Ascending aorta (tissue), 2 donors: ENCODE results near the gene EPHX1. TPM values are rescaled to one million over a fixed set of nuclear protein-coding genes. Genes with fewer than 3 reads are reported as not detected.

Experiments
- DNase-seq, 2 donors: peaks; one replicate each; pipeline ENCODE4 v3.0.0-alpha.2; 2019; ENCODE audit warnings: low spot score in 2 of 2
- H3K27ac ChIP-seq, 2 donors: fragments of 200-600 bp; sonication (generic); one replicate each; pipeline ENCODE4 v1.5.1; 2016 to 2017; ENCODE audit warnings: mild to moderate bottlenecking in 1 of 2
- H3K27me3 ChIP-seq: fragments of 200-600 bp; sonication (generic); one replicate; pipeline ENCODE4 v1.5.1; 2017
- H3K36me3 ChIP-seq, 2 donors: fragments of 200-600 bp; sonication (generic); one replicate each; pipeline ENCODE4 v1.5.1; 2016
- H3K4me1 ChIP-seq, 2 donors: fragments of 200-600 bp; sonication (generic); one replicate each; pipeline ENCODE4 v1.5.1; 2016 to 2017; ENCODE audit warnings: mild to moderate bottlenecking in 1 of 2
- H3K4me3 ChIP-seq, 2 donors: fragments of 200-600 bp; sonication (generic); one replicate each; pipeline ENCODE4 v1.5.1; 2016 to 2017; ENCODE audit warnings: mild to moderate bottlenecking in 1 of 2
- H3K9me3 ChIP-seq, 2 donors: fragments of 200-600 bp; sonication (generic); one replicate each; pipeline ENCODE4 v1.5.1; 2016
- intact Hi-C: fragments of 100-400 bp; cut with DNase I; formaldehyde crosslinking; loops from one replicate; pipeline ENCODE4 v1.15.1; 2023
- total RNA-seq: library from RNA; depleted of rRNA; stranded (reverse); fragments of >200 nt; gene quantifications from one replicate; pipeline ENCODE4 v1.1.0, GENCODE V29; 2016
- TF ChIP-seq, protein P1 (sequence below), 3 experiments: fragments of 200-600 bp in 2 of 3; fragments of 450-650 bp in 1 of 3; sonication (generic) in 2 of 3; IDR thresholded peaks; one replicate each; pipeline ENCODE4 v1.5.1; 2016 to 2019; ENCODE audit warnings: antibody characterized with exemption in 3 of 3, mild to moderate bottlenecking in 1 of 3, moderate library complexity in 1 of 3

The EPHX1 gene
- total RNA-seq, 1 donor from 2014 or later, result 127 TPM

DNA sequence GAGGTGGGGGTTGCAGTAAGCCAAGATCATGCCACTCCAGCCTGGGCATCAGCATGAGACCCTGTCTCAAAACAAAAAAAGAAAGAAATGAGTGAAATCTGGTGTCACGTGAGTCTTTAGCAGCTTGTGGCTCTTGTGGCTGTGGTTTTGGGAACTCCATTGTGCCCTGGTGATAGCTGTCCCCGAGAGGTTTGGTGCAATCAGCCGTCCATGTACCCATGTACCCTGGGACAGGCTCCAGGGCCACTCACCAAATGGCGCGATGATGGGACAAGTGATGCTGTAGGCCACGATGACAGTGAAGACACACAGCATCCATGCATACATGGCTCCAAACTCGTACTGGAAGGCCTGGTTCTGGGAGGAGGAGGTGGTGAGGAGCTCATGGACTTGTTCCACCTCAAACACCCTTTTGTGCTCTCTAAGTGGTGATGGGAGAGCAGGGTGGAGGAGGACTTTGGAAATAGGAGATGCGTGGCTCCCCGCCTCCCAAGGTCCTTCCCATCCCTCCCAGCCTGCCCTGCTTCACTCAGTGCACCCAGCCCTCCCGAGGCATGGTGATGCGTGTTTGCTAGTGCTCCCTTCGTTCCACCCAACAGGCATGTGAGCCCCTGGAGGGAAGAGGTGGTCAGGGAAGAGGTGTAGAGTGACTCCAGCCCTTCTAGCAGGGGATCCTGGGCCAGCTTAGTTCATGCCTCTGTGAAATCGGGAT lies 42.6 kb downstream of the EPHX1 start:
- H3K36me3 ChIP-seq, result peaks cover 51 to 71% of the 10 kb centered on the region in 2 donors

DNA sequence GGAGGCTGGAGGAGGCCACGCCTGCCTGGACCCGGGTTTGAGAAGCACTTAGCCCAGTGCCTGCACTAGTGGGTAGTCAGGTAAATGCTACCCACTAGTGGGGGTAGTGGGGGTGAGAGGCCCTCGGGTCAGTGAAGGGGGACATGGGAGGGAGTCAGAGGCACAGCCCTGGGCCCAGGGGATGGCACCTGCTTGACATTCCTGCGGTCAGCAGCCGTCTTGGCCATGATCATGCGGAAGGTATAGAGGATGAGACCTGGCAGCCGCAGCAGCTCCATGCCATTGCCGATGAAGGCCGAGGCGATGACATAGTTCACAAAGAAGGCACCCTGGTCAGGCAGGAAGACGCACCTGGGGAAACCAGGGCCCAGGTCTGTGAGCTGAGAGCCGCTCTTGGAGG lies 43.5 kb downstream of the EPHX1 start:
- Histone ChIP-seq H3K27me3 (no peaks in the 10 kb centered on the region), H3K4me1 (no peaks in the 10 kb centered on the region), H3K9me3 (no peaks in the 10 kb centered on the region), H3K27ac (no peak overlapping the region), H3K36me3 (peaks cover 45 to 72% of the 10 kb centered on the region in 2 donors), H3K4me3 (no peak overlapping the region)
- TF ChIP-seq, protein P1, sequence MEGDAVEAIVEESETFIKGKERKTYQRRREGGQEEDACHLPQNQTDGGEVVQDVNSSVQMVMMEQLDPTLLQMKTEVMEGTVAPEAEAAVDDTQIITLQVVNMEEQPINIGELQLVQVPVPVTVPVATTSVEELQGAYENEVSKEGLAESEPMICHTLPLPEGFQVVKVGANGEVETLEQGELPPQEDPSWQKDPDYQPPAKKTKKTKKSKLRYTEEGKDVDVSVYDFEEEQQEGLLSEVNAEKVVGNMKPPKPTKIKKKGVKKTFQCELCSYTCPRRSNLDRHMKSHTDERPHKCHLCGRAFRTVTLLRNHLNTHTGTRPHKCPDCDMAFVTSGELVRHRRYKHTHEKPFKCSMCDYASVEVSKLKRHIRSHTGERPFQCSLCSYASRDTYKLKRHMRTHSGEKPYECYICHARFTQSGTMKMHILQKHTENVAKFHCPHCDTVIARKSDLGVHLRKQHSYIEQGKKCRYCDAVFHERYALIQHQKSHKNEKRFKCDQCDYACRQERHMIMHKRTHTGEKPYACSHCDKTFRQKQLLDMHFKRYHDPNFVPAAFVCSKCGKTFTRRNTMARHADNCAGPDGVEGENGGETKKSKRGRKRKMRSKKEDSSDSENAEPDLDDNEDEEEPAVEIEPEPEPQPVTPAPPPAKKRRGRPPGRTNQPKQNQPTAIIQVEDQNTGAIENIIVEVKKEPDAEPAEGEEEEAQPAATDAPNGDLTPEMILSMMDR (IDR thresholded peaks at IDR 0.05), result no peak
- no peak for DNase-seq
- intact Hi-C loops, result no loop called here

More for the DNA sequence above, 42.6 kb downstream of the EPHX1 start:
- no peak overlapping the region for H3K27ac ChIP-seq
- TF ChIP-seq, protein P1 (IDR thresholded peaks at IDR 0.05), result no peak
- no peaks in the 10 kb centered on the region for H3K9me3 ChIP-seq
- no peak overlapping the region for H3K4me3 ChIP-seq
- no peak for DNase-seq
- H3K27me3 ChIP-seq, result no peaks in the 10 kb centered on the region
- intact Hi-C loops, result no loop called here
- no peaks in the 10 kb centered on the region for H3K4me1 ChIP-seq

DNA sequence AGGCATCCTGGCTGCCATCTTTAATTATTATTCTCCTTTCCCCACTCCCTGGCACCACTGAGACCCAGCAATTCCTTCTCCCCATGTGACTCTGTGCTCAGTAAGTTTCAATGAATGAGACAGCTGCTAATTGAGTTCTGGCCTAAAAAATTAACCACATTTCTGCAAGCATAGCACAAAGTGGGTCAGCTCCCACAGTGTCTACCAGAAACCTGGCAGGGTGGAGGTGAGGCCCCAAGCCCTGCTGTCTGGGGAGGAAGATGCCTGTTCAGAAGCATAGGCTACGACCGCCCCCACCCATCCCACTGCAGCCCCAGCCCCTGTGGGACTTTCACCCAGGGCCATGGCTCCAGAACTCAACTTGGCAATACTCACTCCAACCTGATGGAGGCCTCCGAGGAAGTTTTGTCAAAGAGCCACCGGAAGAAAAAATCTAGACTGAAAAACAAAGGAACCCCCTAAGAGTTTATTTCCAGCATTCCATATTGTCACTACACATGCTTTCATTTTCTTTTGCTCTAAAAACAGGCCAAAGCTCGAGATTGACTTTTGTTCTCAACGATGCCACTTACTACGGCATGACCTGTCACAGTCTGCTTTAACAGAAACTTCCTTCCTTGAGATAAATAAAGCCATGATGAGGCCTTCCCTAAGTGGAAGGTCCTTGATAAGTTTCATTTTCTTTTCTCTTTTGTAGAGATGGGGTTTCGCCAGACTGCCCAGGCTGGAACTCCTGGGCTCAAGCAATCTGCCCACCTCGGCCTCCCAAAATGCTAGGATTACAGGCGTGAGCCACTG lies 45.8 kb downstream of the EPHX1 start:
- peaks cover 59 to 87% of the 10 kb centered on the region in 2 donors for H3K36me3 ChIP-seq

DNA sequence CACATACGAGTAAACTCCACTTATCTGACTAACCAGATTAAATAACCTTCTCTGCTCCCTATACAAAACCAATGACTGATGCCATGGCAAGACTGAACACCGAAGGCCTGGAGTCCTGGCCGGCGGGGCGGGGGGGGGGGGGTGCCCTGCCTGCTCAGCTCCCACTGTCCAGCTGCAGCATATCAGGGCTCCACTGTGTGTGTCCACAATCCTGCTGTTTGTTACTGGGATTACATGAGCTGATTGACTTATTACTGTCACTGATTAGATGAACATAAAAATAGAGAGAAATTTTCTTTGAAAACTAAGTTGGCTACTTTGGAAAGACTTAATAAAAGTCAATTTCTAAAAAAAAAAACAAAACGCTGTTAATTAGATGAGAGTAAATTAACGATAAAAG lies 47.3 kb downstream of the EPHX1 start:
- H3K36me3 ChIP-seq, result peaks cover 59 to 88% of the 10 kb centered on the region in 2 donors
- TF ChIP-seq, protein P1 (IDR thresholded peaks at IDR 0.05), result no peak

More for the DNA sequence above, 45.8 kb downstream of the EPHX1 start:
- Histone ChIP-seq H3K4me1 (no peaks in the 10 kb centered on the region), H3K27me3 (no peaks in the 10 kb centered on the region), H3K9me3 (no peaks in the 10 kb centered on the region), H3K27ac (no peak overlapping the region), H3K4me3 (no peak overlapping the region)
- TF ChIP-seq, protein P1 (IDR thresholded peaks at IDR 0.05), result no peak
- intact Hi-C loops, result no loop called here
- DNase-seq, result no peak

DNA sequence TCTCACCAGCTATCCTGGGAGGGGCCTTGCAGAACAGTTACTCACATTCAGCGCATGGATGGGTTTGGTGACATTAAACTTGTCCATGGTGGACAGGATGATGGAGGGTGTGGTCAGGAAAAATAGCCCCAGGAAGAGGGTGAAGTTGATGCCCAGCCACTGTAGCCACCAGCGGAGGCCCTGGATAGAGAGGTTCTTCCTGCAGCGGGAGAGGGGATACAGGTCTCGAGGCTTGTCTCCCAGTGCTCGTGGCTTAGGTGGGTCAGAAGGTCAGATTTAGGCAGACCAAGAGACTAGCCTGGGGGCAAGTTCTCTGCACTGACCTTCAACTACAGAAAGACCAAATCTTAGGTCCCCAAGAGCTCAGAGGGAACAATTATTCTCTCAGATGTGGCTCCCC lies 49.2 kb downstream of the EPHX1 start:
- no peaks in the 10 kb centered on the region for H3K27me3 ChIP-seq
- H3K4me3 ChIP-seq, result no peak overlapping the region
- H3K27ac ChIP-seq, result no peak overlapping the region
- TF ChIP-seq, protein P1 (IDR thresholded peaks at IDR 0.05), result no peak
- intact Hi-C loops, result no loop called here
- H3K9me3 ChIP-seq, result no peaks in the 10 kb centered on the region
- H3K4me1 ChIP-seq, result peaks cover 0 to 3% of the 10 kb centered on the region in 2 donors
- peaks cover 63 to 83% of the 10 kb centered on the region in 2 donors for H3K36me3 ChIP-seq
- DNase-seq, result no peak

More for the DNA sequence above, 47.3 kb downstream of the EPHX1 start:
- Histone ChIP-seq H3K4me3 (no peak overlapping the region), H3K4me1 (no peaks in the 10 kb centered on the region), H3K27ac (no peak overlapping the region), H3K27me3 (no peaks in the 10 kb centered on the region), H3K9me3 (no peaks in the 10 kb centered on the region)
- DNase-seq, result no peak
- intact Hi-C loops, result no loop called here
